RWPE2 (cell line): ENCODE data around the gene DENND2C.

Source experiments
- ATAC-seq: fragments of 200-7000 bp; cut with Tn5 transposase; 3 replicates; pipeline ENCODE4 v1.9.1; 2021; ENCODE audit warnings: low read depth
- DNase-seq: peaks from one replicate; pipeline ENCODE4 v3.0.0-alpha.2; 2020; ENCODE audit warnings: low spot score
- H3K27ac ChIP-seq: fragments of 450-650 bp; 2 replicates; pipeline ENCODE4 v1.5.1; 2017; ENCODE audit warnings: mild to moderate bottlenecking; ENCODE audit not compliant: poor library complexity, severe bottlenecking
- H3K27me3 ChIP-seq: fragments of 250-450 bp; sonication (Bioruptor Pico); 2 replicates; pipeline ENCODE4 v1.5.1; 2021; ENCODE audit warnings: mild to moderate bottlenecking, moderate library complexity; ENCODE audit not compliant: insufficient read depth, poor library complexity, severe bottlenecking
- H3K36me3 ChIP-seq: fragments of 250-450 bp; sonication (Bioruptor Pico); 2 replicates; pipeline ENCODE4 v1.5.1; 2020; ENCODE audit warnings: low read depth, mild to moderate bottlenecking, moderate library complexity
- H3K4me1 ChIP-seq: fragments of 250-450 bp; sonication (Bioruptor Pico); 2 replicates; pipeline ENCODE4 v1.5.1; 2021; ENCODE audit warnings: mild to moderate bottlenecking, moderate library complexity; ENCODE audit not compliant: insufficient read depth, poor library complexity, severe bottlenecking
- H3K4me3 ChIP-seq: fragments of 250-450 bp; sonication (Bioruptor Pico); 2 replicates; pipeline ENCODE4 v1.5.1; 2021; ENCODE audit warnings: mild to moderate bottlenecking, moderate library complexity; ENCODE audit not compliant: severe bottlenecking
- H3K9me3 ChIP-seq: fragments of 250-450 bp; sonication (Bioruptor Pico); 2 replicates; pipeline ENCODE4 v1.5.1; 2021; ENCODE audit warnings: mild to moderate bottlenecking, moderate library complexity; ENCODE audit not compliant: severe bottlenecking
- TF ChIP-seq, protein P1 (sequence below): fragments of 450-650 bp; IDR thresholded peaks from one replicate; pipeline ENCODE4 v1.5.1; 2017; ENCODE audit warnings: mild to moderate bottlenecking, moderate library complexity; ENCODE audit not compliant: poor library complexity, severe bottlenecking

Gene DENND2C

DNA sequence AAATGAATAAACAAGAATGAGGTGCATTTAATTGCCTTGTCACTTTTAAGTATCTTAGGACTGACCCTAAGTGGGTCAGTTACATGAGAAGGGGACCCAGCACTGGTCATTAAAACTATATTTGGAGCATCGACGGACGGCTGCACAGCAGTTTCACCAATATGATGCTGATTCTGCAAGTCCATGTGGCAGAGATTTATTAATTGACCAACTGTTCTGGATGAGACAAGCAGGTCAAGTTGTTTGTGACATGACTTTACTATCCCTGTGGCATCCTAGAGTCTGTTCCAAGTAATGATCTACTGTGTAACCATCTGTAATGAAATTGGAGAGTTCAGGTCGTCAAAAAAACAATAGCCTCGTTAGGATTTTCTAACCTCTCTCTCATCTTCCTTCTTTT lies 16.0 kb upstream of the DENND2C start:
- no peak overlapping the region for H3K27ac ChIP-seq
- no peak for DNase-seq
- no peaks in the 10 kb centered on the region for H3K9me3 ChIP-seq
- ATAC-seq = no peak
- no peaks in the 10 kb centered on the region for H3K36me3 ChIP-seq
- H3K4me1 ChIP-seq = no peaks in the 10 kb centered on the region
- no peak overlapping the region for H3K4me3 ChIP-seq
- TF ChIP-seq, protein P1, sequence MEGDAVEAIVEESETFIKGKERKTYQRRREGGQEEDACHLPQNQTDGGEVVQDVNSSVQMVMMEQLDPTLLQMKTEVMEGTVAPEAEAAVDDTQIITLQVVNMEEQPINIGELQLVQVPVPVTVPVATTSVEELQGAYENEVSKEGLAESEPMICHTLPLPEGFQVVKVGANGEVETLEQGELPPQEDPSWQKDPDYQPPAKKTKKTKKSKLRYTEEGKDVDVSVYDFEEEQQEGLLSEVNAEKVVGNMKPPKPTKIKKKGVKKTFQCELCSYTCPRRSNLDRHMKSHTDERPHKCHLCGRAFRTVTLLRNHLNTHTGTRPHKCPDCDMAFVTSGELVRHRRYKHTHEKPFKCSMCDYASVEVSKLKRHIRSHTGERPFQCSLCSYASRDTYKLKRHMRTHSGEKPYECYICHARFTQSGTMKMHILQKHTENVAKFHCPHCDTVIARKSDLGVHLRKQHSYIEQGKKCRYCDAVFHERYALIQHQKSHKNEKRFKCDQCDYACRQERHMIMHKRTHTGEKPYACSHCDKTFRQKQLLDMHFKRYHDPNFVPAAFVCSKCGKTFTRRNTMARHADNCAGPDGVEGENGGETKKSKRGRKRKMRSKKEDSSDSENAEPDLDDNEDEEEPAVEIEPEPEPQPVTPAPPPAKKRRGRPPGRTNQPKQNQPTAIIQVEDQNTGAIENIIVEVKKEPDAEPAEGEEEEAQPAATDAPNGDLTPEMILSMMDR = no peak
- H3K27me3 ChIP-seq = no peaks in the 10 kb centered on the region

DNA sequence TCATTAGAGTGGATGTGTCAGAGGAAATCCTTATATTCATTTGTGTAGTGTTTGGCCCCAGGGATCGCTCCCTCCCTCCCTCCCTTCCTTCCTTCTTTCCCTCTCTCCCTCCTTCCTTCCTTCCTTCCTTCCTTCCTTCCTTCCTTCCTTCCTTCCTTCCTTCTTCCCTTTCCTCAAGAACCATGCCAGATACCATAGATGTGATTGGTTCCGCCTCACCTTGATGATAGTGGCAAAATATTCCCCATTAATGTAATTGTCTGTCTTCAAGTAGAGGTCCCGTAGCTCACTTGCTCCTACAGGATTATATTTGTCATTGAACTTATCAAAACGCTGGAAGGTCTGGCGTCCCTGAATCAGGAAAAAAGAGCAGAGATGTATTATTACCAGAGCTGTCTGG lies 7.8 kb upstream of the DENND2C start:
- TF ChIP-seq, protein P1 = no peak
- Histone ChIP-seq H3K4me3 (no peak overlapping the region), H3K36me3 (no peaks in the 10 kb centered on the region), H3K27ac (no peak overlapping the region), H3K27me3 (no peaks in the 10 kb centered on the region), H3K9me3 (no peaks in the 10 kb centered on the region), H3K4me1 (no peaks in the 10 kb centered on the region)
- ATAC-seq (no peak), DNase-seq (no peak)

DNA sequence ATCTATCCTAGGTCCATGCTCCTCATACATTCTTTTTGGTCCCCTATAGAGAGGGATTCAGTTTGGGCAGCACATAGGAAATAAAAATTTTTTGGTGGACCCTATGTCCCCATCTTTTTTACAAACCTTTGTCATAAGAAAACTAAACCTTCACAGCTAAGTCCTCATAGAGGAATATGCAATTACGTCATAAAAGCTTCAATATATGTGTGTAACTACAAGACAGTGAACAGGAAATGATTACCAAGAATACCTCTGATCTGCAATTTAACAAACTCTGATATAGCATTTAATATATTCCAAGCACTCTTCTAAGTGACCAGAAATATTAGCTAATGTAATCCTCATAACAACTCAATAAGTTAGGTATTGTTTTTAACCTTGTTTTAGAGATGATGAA lies 6.3 kb upstream of the DENND2C start:
- ATAC-seq (no peak), DNase-seq (no peak)
- TF ChIP-seq, protein P1 = no peak
- peaks cover 9% of the 10 kb centered on the region for H3K4me1 ChIP-seq
- no peaks in the 10 kb centered on the region for H3K27me3 ChIP-seq
- H3K36me3 ChIP-seq = no peaks in the 10 kb centered on the region
- H3K27ac ChIP-seq = no peak overlapping the region
- no peak overlapping the region for H3K4me3 ChIP-seq
- H3K9me3 ChIP-seq = no peaks in the 10 kb centered on the region

DNA sequence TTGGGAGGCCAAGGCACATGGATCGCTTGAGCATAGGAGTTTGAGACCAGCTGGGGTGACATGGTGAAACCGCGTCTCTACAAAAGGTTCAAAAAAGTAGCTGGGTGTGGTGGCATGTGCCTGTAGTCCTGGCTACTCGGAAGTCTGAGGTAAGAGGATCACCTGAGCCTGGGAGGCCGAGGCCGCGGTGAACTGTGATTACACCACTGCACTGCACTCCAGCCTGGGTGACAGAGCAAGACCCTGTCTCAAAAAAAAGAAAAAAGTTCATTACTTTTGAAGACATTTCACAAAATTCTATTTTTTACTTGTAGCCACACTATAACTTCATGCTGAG lies 2.1 kb upstream of the DENND2C start:
- no peak for DNase-seq

More for the DNA sequence above, 2.1 kb upstream of the DENND2C start:
- Histone ChIP-seq H3K9me3 (no peaks in the 10 kb centered on the region), H3K27ac (no peak overlapping the region), H3K27me3 (no peaks in the 10 kb centered on the region), H3K4me1 (peaks cover 9% of the 10 kb centered on the region), H3K4me3 (no peak overlapping the region), H3K36me3 (no peaks in the 10 kb centered on the region)
- TF ChIP-seq, protein P1 = no peak
- ATAC-seq = no peak
